Measurements from ENCODE around the gene AMER3. TPM values are rescaled to one million over a fixed set of nuclear protein-coding genes. Genes with fewer than 3 reads are reported as not detected.

The AMER3 gene
- total RNA-seq, 2 experiments from 2014 or later: not detected

GRCh38 chr2:130760754-130761751 lies 5.7 kb downstream of the AMER3 start:
- Mint-ChIP-seq H3K9me3 (no peaks in the 10 kb centered on the region), H3K4me1 (ENCODE audit: low read depth) (no peaks in the 10 kb centered on the region), H3K27ac (no peak overlapping the region), H3K27me3 (peaks cover 17% of the 10 kb centered on the region), H3K4me3 (no peak overlapping the region), H3K36me3 (ENCODE audit: low read depth) (no peaks in the 10 kb centered on the region)
- ChIA-PET POLR2A (interaction anchor here (1.5 kb wide), 1 partner anchor 114 kb away, joined by 3 read pairs; no protein-coding TSS in a partner anchor), CTCF (no interaction called here)
- TF ChIP-seq CTCF (IDR thresholded peaks at IDR 0.05): no peak
- ATAC-seq: no peak
- DNase-seq: no peak
- intact Hi-C loops (cut with micrococcal nuclease): no loop called here

GRCh38 chr2:130762031-130762909 lies 6.9 kb downstream of the AMER3 start:
- Mint-ChIP-seq H3K27me3 (peaks cover 11% of the 10 kb centered on the region), H3K9me3 (no peaks in the 10 kb centered on the region), H3K27ac (no peak overlapping the region), H3K36me3 (ENCODE audit: low read depth) (no peaks in the 10 kb centered on the region), H3K4me3 (no peak overlapping the region), H3K4me1 (ENCODE audit: low read depth) (no peaks in the 10 kb centered on the region)
- DNase-seq: no peak
- intact Hi-C loops (cut with micrococcal nuclease): no loop called here
- no peak for ATAC-seq
- ChIA-PET CTCF (no interaction called here), POLR2A (interaction anchor here (1.5 kb wide), 1 partner anchor 113 kb away, joined by 3 read pairs; no protein-coding TSS in a partner anchor)
- no peak for TF ChIP-seq CTCF (IDR thresholded peaks at IDR 0.05)

GRCh38 chr2:130762910-130763385 lies 7.6 kb downstream of the AMER3 start:
- CTCF ChIA-PET: no interaction called here
- no peak for TF ChIP-seq CTCF (IDR thresholded peaks at IDR 0.05)
- Mint-ChIP-seq H3K36me3 (ENCODE audit: low read depth) (no peaks in the 10 kb centered on the region), H3K27ac (no peak overlapping the region), H3K4me1 (ENCODE audit: low read depth) (no peaks in the 10 kb centered on the region), H3K4me3 (no peak overlapping the region), H3K27me3 (peaks cover 7% of the 10 kb centered on the region), H3K9me3 (no peaks in the 10 kb centered on the region)
- DNase-seq (no peak), ATAC-seq (no peak)
- POLR2A ChIA-PET: interaction anchor here (1.5 kb wide), 1 partner anchor 112 kb away, joined by 3 read pairs; no protein-coding TSS in a partner anchor
- intact Hi-C loops (cut with micrococcal nuclease): no loop called here

GRCh38 chr2:130763405-130763804 lies 8.1 kb downstream of the AMER3 start:
- Mint-ChIP-seq H3K4me1 (ENCODE audit: low read depth) (no peaks in the 10 kb centered on the region), H3K4me3 (no peak overlapping the region), H3K27me3 (peaks cover 5% of the 10 kb centered on the region), H3K9me3 (no peaks in the 10 kb centered on the region), H3K36me3 (ENCODE audit: low read depth) (no peaks in the 10 kb centered on the region), H3K27ac (no peak overlapping the region)
- no peak for TF ChIP-seq CTCF (IDR thresholded peaks at IDR 0.05)
- ChIA-PET CTCF (no interaction called here), POLR2A (no interaction called here)
- ATAC-seq (no peak), DNase-seq (no peak)
- intact Hi-C loops (cut with micrococcal nuclease): no loop called here

Measured in activated CD8-positive, alpha-beta T cell treated with anti-CD3 and anti-CD28 coated beads for 36 hours (primary cell).